GM12872 (cell line): ENCODE data around the gene SLC15A3.

Experiments used
- CTCF ChIP-seq: IDR thresholded peaks from 3 replicates; pipeline ENCODE4 v1.5.1; 2011; ENCODE audit warnings: low read depth, mild to moderate bottlenecking, low read length, moderate library complexity; ENCODE audit not compliant: insufficient read depth

The SLC15A3 gene

GRCh38 chr11:60951904-60952741 is at the start of gene SLC15A3:
TSS of gene SLC15A3 (minus strand) at chr11:60952176. CDS start at chr11:60951551, 625 bp downstream.
- no peak for TF ChIP-seq CTCF

DNA sequence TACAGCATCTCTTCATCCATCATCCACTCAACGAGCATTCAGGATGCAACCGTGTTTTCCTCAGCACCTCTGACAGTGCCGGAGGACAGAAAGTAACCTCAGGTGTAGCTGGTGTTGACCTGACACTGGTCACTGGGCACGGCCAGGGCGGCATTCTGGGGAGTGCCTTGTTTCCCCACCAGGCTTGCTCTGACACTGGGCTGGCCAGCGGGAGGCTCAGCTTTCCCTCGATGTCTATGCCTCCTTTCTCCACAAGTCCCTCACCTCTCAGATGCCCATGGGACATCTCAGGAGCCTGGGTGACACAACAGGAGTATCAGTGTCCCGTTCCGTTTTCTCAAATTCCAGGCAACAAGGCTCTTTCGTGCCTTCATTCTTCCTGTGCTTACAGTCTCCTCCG is 48.5 kb upstream of the SLC15A3 start:
- TF ChIP-seq CTCF = no peak

- TF ChIP-seq CTCF = no peak
Observed at GRCh38 chr11:60996381-60997138, 44.6 kb upstream of the SLC15A3 start.

- TF ChIP-seq CTCF = no peak
Observed at GRCh38 chr11:60995798-60996197, 43.8 kb upstream of the SLC15A3 start.

DNA sequence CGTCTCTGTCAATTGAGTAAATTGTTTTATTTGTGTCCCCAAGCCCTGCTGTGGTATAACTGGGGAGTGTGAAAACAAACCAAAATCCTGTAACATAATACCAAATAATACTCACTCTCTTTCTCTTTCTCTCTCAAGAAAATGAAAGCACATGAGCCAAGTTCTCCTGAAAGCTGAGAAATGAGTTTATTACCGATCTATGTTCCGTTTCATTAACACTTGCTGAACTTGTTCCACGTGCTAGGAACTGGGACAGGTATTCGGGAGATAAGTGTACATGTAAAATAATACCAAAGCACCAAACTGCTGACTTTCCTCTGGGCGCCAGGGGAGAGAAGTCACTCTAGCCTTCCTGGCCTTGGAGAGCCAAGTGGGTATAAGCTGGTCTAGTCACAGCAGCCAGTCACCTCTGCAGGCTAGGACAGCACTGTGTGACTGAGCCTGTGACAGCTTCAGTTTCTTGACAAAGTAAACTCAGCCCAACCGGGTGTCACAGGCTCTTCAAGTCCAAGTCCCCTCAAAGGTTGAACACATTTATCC is 42.6 kb upstream of the SLC15A3 start:
- no peak for TF ChIP-seq CTCF

DNA sequence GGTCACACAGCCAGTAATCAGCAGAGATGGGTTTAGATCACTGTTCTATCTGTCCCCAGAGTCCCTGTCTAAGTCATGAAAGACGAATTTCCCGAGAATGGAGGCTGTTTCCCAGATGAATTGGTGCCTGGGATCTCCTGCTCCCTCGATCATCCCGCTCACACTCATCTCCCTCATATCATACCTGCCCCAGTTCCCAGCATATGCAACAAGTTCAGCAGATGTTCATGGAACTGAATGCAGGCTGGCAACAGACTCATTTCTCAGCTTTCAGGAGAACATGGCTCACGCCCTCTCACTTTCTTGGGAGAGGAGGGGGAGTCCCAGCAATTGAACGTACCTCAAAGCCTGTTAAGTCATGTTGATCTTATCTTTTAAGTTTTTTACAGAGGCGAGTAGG is 41.6 kb upstream of the SLC15A3 start:
- TF ChIP-seq CTCF = no peak

DNA sequence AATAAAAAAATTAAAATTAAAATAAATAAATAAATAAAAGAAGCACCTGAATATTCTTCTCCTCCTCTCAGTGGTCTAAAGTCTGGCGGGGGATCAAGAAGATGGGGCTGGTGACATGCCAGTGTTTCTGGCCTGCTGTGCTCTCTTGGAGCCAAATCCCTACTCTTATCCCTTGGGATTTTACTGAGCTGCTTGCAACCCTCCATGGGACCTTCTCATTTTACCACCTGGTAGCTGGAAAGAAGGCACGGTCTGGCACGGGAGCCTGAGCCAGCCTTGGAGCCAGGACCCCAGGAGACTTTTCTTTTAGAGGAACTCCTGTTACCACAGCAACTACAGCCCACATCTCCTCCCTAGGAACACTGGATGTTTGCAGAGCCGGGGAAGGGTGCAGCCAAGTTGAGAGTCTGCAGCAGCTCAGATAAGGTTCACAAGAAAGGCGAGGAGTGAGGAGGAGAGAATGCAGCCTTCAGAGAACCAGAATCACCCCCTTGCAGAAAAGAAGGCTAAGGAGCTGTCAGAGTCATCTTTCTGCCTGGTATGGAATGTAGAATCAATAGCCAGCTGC is 41.0 kb upstream of the SLC15A3 start:
- no peak for TF ChIP-seq CTCF
